Activated CD4-positive, alpha-beta T cell treated with anti-CD3 and anti-CD28 coated beads for 24 hours (primary cell): ENCODE measurements around the gene SFXN3.

ENCODE experiments used
- DNase-seq, 2 donors: peaks; one replicate each; pipeline ENCODE4 v3.0.0-alpha.2; 2020; ENCODE audit warnings: low read depth in 2 of 2

SFXN3 gene

GRCh38 chr10:101000127-101000914 lies 30.7 kb upstream of the SFXN3 start:
- no peak for DNase-seq

GRCh38 chr10:101000915-101001658 lies 29.9 kb upstream of the SFXN3 start:
- DNase-seq: no peak

GRCh38 chr10:101001659-101002035 lies 29.4 kb upstream of the SFXN3 start:
- no peak for DNase-seq

DNA sequence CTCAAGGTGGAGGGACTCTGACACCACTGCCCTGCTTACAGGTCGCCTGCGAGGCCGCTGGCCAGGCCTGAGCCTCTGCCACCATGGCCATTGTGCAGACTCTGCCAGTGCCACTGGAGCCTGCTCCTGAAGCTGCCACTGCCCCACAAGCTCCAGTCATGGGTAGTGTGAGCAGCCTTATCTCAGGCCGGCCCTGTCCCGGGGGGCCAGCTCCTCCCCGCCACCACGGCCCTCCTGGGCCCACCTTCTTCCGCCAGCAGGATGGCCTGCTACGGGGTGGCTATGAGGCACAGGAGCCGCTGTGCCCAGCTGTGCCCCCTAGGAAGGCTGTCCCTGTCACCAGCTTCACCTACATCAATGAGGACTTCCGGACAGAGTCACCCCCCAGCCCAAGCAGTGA lies 28.6 kb upstream of the SFXN3 start:
- DNase-seq: no peak

GRCh38 chr10:101003639-101004206 lies 27.3 kb upstream of the SFXN3 start:
- DNase-seq: no peak

DNA sequence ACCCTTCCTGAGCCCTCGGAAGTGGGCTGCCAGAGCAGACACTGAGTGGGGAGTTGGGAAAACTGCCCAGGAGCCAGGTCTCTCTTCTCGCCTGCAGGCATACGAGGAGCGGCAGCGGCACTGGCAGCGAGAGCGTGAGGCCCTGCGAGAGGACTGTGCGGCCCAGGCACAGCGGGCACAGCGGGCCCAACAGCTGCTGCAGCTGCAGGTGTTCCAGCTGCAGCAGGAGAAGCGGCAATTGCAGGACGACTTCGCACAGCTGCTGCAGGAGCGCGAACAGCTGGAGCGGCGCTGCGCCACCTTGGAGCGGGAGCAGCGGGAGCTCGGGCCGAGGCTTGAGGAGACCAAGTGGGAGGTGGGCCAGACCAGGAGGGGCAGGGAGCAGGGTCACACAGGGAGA lies 25.7 kb upstream of the SFXN3 start:
- DNase-seq: no peak

- no peak for DNase-seq
These were observed 25.0 kb upstream of the SFXN3 start for GRCh38 chr10:101005869-101006567.

GRCh38 chr10:101006593-101007098 lies 24.4 kb upstream of the SFXN3 start:
- DNase-seq: no peak

DNA sequence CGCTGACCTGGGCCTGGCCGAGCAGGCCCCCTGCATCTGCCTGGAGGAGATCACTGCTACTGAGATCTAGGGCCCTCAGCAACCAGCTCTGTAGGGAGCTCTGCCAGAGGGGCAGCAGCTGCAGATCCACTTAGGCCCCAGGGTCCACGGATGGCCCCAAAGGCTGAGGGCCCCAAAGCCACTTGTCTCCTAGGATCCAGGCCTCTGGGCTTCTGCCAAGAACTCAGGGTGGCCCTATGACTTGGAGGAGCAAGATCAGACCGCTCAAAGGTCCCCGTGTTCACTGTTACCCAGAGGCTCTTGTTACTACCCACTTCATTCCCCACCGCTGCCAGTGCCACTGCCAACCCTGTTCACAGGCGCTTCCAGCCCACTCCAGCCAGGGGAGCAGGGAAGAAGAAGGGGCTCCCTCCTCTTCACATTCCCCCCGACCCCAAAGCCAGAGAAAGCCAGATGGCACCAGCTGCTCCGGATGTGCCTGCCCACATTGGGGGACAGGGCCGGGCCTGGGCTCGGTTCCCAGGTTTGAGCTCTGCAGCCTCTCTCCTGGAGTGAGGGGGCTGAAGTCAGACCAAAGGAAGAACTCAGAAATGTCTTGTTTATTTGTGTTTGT lies 23.8 kb upstream of the SFXN3 start:
- no peak for DNase-seq

GRCh38 chr10:101007915-101008822 lies 22.9 kb upstream of the SFXN3 start:
- DNase-seq: no peak

- DNase-seq: no peak
These were observed 22.1 kb upstream of the SFXN3 start for GRCh38 chr10:101008823-101009423.

DNA sequence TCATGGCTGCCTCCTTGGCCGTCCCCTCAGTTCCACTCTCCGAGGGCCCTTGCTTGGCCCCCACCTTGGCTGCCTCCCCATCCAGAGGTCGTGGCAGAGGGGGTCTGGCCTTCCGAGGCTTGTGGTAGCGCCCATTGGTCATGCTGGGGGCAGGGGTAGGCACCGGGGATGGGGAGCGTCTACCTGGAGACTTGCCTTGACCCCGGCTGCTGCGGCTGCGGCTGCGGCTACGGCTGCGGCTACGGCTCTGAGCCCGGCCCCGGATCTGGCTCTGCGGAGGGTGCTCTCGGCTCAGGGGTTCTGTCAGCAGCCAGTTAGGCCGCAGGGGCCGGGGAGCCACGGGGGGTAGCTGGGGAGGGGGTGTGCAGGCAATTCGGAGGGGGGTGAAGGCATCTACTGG lies 20.7 kb upstream of the SFXN3 start:
- DNase-seq: no peak

- no peak for DNase-seq
These were observed 19.3 kb upstream of the SFXN3 start for GRCh38 chr10:101011517-101012423.

GRCh38 chr10:101012525-101013364 lies 18.3 kb upstream of the SFXN3 start:
- DNase-seq: peak; percentile 68 to 76

DNA sequence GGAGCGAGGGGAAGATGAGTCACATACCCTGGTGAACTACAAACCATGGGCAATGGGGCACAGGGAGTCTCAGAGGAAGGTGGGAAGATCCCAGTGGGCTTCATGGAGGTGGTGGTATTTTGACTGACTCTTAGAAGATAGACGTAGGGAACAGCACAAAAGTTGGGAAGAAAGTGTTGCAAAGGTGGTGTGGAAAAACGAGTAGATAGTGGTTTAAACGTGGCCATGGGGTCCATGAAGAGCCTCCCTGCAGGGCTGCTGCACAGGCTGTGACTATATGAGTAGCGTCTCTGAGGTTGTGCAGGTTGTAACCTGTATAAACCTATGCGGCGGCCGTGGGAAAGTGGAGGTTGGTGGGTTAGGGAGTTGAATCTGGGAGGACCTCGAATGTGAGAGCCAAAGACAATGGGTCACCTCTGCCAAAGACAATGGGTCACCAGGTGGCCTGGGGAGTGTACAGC lies 17.6 kb upstream of the SFXN3 start:
- DNase-seq: no peak

GRCh38 chr10:101014230-101014884 lies 16.7 kb upstream of the SFXN3 start:
- peak; percentile 72 to 79 for DNase-seq

DNA sequence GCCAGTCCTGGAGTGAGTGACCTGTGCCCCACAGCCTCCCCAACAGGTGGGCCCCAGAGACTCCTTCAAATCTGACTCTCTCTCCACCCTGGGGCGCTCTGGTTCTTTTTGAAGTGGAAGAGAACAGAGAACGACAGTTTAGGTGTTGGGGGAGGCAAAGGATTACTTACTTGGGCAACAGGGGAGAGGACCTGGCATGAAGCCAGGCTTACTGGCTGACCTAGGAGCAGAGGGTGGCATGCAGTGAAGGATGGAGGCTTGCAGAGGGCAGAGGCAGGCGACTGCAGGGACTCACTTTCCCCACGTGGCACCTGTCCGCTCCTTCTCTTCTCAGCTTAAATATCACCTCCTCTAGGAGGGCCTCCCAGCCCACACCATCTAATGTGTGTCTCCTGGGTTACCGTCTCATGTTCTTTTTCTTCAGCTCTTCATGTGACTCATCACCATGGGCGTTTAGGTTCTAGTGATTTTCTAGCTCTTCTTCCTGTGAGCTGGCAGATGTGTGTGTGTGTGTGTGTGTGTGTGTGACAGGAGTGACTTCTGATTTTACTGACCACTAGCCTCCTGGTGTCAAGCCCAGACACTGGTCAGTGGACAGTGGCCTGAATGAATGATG lies 16.0 kb upstream of the SFXN3 start:
- DNase-seq: no peak
